CD4-positive, alpha-beta T cell treated with Interleukin-2 at 100 ng/mL for 4 hours (primary cell): Measurements from ENCODE around the gene KIF4B.
"Not testable (repeated sequence)": the region's sequence is repeated elsewhere in the genome, so short reads cannot be mapped to it uniquely, and the experiment has no call there.

Experiments
- DNase-seq: peaks from one replicate; pipeline ENCODE4 v3.0.0-alpha.2; 2020; ENCODE audit warnings: low spot score

Gene KIF4B

GRCh38 chr5:155013526-155013925 is at the start of gene KIF4B:
Gene KIF4B, plus strand, starts transcription at chr5:155013755. Its CDS starts 105 bp downstream, at chr5:155013860.
- no peak for DNase-seq

- DNase-seq = no peak
Observed at GRCh38 chr5:154966081-154966841, 47.3 kb upstream of the KIF4B start.

- DNase-seq = no peak
Observed at GRCh38 chr5:154966874-154967273, 46.7 kb upstream of the KIF4B start.

- DNase-seq = no peak
Observed at GRCh38 chr5:154967421-154968024, 46.0 kb upstream of the KIF4B start.

GRCh38 chr5:154968953-154969352 is 44.6 kb upstream of the KIF4B start:
- DNase-seq = no peak

GRCh38 chr5:154970759-154971158 is 42.8 kb upstream of the KIF4B start:
- no peak for DNase-seq

- DNase-seq = no peak
Observed at GRCh38 chr5:154971501-154971900, 42.1 kb upstream of the KIF4B start.

- DNase-seq = no peak
Observed at GRCh38 chr5:154972476-154973080, 41.0 kb upstream of the KIF4B start.

- DNase-seq = not testable (repeated sequence)
Observed at GRCh38 chr5:154976082-154976481, 37.5 kb upstream of the KIF4B start.

- DNase-seq = no peak
Observed at GRCh38 chr5:154977409-154977808, 36.1 kb upstream of the KIF4B start.

- DNase-seq = not testable (repeated sequence)
Observed at GRCh38 chr5:154978294-154978693, 35.3 kb upstream of the KIF4B start.

- no peak for DNase-seq
Observed at GRCh38 chr5:154984946-154985516, 28.5 kb upstream of the KIF4B start.

- DNase-seq = no peak
Observed at GRCh38 chr5:154986151-154986550, 27.4 kb upstream of the KIF4B start.

GRCh38 chr5:154989626-154990025 is 23.9 kb upstream of the KIF4B start:
- no peak for DNase-seq

GRCh38 chr5:154993461-154993860 is 20.1 kb upstream of the KIF4B start:
- DNase-seq = no peak

GRCh38 chr5:154995679-154996078 is 17.9 kb upstream of the KIF4B start:
- no peak for DNase-seq

GRCh38 chr5:154997746-154998145 is 15.8 kb upstream of the KIF4B start:
- DNase-seq = no peak

- no peak for DNase-seq
Observed at GRCh38 chr5:154999865-155000264, 13.7 kb upstream of the KIF4B start.

GRCh38 chr5:155001523-155001922 is 12.0 kb upstream of the KIF4B start:
- no peak for DNase-seq

- DNase-seq = not testable (repeated sequence)
Observed at GRCh38 chr5:155002722-155003121, 10.8 kb upstream of the KIF4B start.

GRCh38 chr5:155004138-155004744 is 9.3 kb upstream of the KIF4B start:
- DNase-seq = no peak

GRCh38 chr5:155006265-155006664 is 7.3 kb upstream of the KIF4B start:
- not testable (repeated sequence) for DNase-seq
